Esophagus mucosa (tissue), 1 donor: ENCODE measurements around the gene TMEM184A. TPM values are rescaled to one million over a fixed set of nuclear protein-coding genes. Genes with fewer than 3 reads are reported as not detected.
A peak's percentile ranks its signal among the peaks of the same experiment; 100 is the strongest.

Experiments
- ATAC-seq: fragments of 200-7000 bp; cut with Tn5 transposase; one replicate; pipeline ENCODE4 v1.9.1; 2020
- total RNA-seq: library from RNA; stranded (reverse); gene quantifications from one replicate; pipeline ENCODE4 v1.2.4, GENCODE V29; 2023
- donor health status: DM: yes; HTN: yes; CAD: no.

The TMEM184A gene
- 86.6 TPM for total RNA-seq

DNA sequence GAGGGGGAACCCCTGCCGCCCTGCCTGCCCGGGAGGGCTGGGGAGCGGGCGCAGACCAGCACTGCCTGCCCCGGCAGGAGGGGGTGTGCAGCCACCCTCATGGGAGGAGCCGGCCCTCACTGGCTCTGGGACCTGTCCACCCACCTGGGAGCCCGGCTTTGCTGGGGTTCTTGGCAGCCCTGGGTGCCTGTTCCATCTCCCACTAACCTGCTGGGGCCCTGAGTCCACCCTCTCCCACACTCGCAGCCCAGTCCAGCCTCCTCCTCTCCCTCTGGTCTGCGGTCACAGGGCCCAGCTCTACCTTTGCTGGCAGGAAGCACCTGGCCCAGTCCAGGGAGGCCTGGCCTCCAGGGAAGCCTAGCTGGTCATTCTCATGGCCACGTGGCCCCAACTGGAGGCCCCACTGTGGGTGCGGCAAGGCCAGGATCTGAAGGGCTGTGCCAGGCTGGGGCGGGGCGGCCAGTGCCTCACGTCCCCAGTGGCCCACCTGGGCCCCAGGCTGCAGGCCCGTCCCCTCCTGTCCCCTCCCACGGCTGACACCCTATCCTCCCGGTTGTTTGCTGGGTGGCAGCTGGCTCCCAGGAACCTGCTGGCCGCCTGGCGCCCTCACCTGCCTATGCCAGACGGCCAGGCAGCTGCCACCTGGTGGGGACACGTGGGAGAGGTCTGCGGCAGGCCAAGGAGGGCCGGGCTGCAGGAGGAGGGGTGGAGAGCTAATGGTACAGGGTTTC, at the start of gene TMEM184A:
Gene TMEM184A, minus strand, starts transcription at position 393 of the 731 bp plus-strand sequence. CDS start 721 bp downstream, outside the sequence.
- ATAC-seq = peak; percentile 62

DNA sequence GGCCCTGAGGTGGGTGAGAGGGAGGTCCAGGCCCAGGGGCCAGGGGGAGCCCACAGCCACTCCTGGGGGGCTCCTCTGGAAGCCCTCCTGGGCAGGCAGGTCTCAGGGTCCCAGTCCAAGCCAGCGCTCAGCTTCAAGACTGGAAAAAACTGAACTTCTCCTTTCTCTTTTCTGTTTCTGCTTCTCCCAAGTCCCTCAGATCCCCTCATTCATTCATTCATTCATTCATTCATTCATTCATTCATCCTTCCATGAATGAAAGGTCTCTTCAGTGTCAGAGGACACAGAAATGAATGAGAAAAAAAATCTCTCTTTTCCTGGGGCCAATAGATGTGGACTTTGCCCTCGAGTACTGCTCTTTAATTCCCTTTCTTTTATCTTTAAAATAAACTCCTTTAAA, 48.4 kb upstream of the TMEM184A start:
- no peak for ATAC-seq

GRCh38 chr7:1603346-1604225, 47.6 kb upstream of the TMEM184A start:
- no peak for ATAC-seq

- no peak for ATAC-seq
Measured at GRCh38 chr7:1602386-1602785, 46.4 kb upstream of the TMEM184A start.

DNA sequence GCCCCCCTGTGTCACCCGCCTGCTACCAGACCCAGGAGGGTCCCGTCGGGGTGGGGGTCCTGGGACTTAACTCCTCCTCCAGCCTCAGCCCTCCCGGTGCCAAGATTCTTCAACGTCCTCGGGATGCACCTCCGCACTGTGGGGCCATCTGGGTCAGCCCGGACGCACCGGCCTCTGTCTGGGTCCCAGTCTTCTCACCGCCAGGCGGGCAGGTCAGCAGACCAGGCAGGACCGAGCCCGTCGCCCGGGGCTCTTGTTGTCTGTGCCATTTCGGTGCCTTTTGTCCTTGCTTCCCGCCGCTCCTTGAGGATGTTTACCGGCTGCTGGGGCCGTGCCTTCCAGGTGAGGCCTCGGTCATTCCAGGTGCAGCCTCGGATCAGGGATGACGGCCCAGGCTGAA, 46.0 kb upstream of the TMEM184A start:
- no peak for ATAC-seq

DNA sequence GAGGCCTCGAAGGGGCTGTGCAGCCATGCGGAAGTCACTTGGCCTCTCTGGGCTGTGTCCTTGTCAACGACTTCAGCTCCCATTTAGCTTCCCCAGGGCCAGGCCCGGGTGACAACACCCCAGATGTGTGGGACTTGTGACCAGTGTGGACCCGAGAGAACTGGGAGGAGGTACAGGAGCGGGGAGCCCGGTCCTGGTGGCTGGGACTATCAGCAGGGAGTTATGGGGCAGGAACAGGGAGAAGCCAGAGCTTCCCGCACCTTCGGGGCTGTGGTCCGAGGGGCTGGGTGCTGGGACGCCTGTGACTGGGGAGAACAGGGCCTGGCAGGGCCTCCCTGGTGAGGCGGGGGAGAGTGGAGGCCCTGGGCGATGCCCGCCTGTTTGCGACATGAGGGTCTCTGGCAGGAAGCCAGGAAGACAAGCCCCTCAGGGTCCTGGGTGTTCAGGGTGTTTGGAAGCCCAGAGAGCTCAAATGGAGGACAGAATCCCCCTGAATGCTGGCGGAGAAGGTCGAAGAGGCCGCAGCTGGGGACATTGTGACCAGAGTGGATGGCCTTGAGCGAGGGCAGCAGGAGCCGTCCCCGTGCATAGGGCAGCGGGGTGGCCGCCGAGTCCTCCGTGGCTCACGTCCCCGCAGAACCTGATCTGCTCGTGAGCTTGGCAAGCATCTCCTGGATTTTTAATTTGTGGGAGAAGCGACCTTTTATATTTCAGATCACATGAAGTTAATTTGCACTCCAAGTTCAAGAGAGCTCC, 43.8 kb upstream of the TMEM184A start:
- ATAC-seq = no peak

DNA sequence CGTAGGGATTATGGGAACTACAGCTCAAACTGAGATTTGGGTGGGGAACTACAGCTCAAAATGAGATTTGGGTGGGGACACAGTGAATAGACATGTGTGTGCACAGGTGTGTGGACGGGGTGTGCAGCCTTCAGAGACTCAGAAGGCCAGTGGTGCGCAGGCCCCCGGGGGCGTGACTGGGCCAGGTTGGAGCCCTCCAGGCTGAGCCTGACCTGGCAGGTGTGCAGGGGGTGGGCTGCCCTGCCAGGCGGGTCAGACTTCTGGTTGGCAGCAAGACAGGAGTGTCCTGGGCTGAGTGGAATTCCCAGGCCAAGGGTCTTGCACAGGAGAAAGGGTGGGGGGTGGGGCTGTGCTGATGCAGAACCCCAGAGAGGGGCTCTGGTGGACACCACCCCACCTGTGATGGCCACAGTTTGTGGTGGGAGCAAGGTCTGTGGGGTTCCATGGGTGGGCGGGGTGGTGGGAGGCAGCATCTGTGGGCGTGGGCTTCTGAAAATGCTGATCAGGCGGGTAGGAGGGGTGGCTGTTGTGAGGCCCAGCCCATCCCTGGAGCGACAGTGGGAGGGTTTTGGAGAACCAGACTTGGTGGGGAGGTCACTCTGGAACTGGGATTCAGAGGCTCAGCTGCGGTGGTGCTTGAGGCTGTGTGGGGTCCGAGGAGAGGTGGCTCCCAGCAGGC, 43.1 kb upstream of the TMEM184A start:
- no peak for ATAC-seq

- peak; percentile 59 for ATAC-seq
Measured at GRCh38 chr7:1598286-1598685, 42.3 kb upstream of the TMEM184A start.

DNA sequence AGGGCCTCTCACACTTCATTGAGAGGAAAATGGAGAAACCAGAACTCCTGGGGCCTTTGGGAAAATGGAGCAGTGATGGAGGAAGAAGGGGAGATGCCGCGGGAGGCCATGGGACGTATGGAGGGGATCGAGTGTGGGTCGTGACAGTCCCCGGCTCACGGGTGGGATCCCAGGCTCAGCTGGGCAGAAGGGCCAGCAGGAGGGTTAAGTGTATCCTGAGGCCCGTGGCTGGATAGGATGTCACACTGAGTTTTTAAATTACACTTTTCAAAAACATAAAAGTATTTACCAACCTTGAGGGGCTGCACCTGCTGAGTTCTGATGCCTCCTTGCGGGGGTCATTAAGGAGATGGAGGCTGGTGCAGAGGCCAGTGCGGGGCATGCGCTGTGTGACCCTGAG, 41.8 kb upstream of the TMEM184A start:
- no peak for ATAC-seq

GRCh38 chr7:1597066-1597760, 41.2 kb upstream of the TMEM184A start:
- no peak for ATAC-seq

DNA sequence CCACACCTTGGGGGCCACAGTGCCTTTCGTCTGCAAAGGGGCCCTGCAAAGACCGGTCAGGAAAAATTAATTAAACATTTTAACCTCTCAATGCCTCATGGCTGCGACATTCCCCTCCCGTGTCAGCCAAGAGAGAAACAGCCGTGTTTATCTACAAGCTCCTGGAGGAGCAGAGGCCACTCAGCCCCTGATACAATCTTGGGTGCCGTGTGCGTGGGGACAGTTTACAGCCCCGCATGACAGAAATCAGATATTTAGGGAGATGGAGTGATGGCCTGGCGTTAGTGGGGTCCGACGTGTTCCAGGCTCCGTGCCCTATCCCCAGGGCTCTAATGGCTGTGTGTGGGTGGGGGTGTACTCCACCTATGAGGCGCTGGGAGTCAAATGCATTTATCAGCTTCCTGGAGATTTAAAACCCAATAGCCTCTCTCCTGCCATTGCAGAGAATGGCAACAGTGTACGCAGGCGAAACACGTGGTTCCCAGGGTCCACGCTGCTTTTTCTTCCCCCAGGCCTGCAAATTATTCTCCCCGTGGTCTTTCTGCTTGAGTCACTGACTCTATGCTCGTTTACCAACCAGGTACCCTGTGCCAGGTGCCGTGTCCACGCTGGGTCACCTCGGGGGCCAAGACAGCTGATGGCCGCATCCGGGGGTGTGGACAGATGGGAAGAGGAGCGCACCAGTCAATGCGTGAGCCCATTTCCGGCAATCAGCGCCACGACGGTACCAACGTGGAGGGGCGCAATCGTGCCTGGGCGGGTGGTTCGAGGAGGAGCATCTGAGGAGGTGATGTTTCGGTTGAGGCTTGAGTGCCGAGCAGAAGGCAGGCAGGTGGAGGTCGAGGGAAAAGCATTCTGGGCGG, 40.4 kb upstream of the TMEM184A start:
- no peak for ATAC-seq

DNA sequence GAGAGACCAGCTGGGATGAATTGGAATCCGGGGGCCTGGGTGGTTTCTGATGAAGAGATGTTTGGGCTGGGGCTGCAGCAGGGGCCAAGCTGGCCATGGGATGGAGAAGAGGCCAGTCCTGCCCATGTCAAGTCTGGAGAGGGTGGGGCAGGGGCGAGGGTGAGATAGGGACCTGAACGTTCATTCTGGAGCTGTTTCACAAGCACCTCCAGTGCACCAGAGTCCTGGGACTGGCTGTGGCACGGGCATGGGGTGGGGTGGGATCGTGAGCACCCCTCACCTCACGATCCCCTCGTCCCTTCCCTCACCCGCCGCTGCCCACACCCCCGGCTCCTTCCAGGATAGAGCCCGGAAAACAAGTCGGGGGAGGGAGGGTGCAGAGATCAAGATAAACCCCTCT, 39.6 kb upstream of the TMEM184A start:
- no peak for ATAC-seq

DNA sequence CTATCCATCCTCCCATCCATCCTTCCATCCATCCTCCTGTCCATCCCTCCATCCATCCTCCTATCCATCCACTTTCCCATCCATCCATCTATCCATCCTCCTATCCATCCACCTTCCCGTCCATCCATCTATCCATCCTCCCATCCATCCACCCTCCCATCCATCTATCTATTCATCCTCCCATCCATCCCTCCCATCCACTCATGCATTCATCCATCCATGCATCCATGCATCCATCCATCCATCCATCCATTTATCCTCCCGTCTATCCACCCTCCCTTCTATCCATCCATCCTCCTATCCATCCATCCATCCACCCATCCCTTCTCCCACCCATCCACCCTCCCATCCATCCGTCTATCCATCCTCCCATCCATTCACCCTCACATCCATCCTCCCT, 39.0 kb upstream of the TMEM184A start:
- no peak for ATAC-seq

DNA sequence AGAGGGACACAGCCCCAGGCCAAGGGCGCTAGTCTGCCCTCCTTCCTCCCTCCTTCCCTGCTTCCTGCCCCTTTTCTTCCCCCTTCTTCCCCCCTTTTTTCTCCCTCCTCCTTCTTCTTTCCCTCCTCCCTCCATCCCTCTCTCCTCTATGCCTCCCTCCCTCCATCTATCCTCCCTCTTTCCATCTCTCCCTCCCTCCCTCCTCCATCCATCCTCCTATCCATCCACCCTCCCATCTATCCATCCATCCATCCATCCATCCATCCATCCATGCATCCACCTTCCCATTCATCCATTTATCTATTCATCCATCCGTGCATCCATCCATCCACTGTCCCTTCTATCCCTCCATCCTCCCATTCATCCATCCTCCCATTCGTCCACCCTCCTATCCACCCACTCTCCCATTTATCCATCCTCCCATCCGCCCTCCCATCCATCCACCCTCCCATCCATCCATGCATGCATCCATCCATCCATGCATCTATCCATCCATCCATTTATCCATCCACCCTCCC, 38.0 kb upstream of the TMEM184A start:
- no peak for ATAC-seq

DNA sequence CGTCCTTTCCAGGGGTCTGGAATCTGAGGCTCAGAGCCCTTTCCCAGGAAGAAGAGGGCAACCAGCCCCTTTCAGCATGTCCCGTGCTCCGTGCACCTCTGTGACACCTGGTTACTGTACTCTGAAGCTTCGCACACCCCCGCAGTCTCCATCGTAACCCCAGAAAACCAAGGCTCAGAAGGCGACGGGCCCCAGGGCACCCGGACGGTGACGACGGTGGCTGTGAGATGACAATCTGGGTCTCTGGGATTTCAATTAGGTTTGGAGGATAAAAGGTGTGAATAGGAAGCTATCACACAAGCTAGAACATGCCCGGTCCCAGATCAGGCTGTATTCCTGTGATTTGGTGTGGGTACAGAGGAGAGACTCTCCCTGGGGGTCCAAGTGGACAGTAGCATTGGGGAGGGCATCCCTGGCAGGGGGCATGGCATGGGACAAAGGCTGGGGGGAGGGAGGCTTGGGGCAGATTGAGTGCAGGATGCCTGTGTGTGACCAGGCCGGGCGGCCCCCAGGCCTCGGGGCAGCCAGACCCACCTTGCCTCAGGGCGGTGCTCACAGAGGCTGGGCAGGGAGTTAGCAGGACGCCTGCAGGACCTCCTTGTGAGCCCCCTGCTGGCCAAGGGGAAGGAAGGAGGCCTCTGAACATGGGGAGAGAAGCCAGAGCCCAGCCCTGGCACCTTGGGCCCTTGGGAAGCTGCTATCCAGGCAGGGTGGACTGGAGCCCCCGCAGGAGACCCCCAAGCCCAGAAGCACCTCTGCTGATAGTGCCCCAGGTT, 37.3 kb upstream of the TMEM184A start:
- ATAC-seq = no peak

- ATAC-seq = no peak
Measured at GRCh38 chr7:1592299-1592871, 36.4 kb upstream of the TMEM184A start.

DNA sequence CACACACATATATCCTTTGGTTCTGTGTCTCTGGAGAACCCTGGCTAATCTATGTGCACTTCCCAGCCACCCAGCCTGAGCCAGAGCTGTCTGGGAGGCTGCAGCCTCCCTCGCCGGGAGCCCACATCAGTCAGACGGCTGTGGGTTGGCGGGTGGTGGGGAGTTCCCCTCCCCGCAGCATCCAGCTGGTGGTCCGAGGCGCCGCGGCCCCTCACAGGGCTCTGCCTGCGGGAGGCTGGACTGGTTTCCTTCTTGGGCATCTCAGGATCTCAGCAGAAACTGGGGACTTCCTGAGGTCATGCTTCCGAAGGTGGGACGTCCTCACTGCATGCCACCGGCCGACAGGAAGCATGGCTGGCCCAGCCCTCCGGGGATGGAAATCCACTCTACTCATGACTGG, 35.9 kb upstream of the TMEM184A start:
- ATAC-seq = no peak

- ATAC-seq = no peak
Measured at GRCh38 chr7:1591396-1591795, 35.4 kb upstream of the TMEM184A start.

- ATAC-seq = no peak
Measured at GRCh38 chr7:1590887-1591286, 34.9 kb upstream of the TMEM184A start.
